Measurements from ENCODE around the gene PPARG. TPM values are rescaled to one million over a fixed set of nuclear protein-coding genes. Genes with fewer than 3 reads are reported as not detected.

PPARG gene
- total and polyA plus RNA-seq, 10 of the 15 experiments (the other 5 are each of a cell fraction or from before 2014, with no cell fraction given) = 0.06 to 0.86 (median 0.12) TPM; not detected in 5

- SMC1A ChIA-PET (ENCODE audit: uncharacterized antibody, unreplicated experiment) = interaction anchor here (1.5 kb wide), 1 partner anchor 10 kb away, joined by 5 read pairs; no protein-coding TSS in a partner anchor
- Histone ChIP-seq H3K79me2 (ENCODE audit: control insufficient read depth, insufficient read depth, low read length) (no peaks in the 10 kb centered on the region), H3K4me1 (ENCODE audit: control insufficient read depth, insufficient read depth, low read length) (no peaks in the 10 kb centered on the region), H3K27me3 (replicated peaks in 1 of 2; ENCODE audit: control insufficient read depth in 2 of 2, insufficient read depth in 2 of 2, low read length in 1 of 2) (no peaks in the 10 kb centered on the region; a peak in 1 of 4 replicates), H2AFZ (ENCODE audit: control insufficient read depth, low read depth, low read length) (no peak overlapping the region), H3K4me2 (ENCODE audit: control insufficient read depth, insufficient read depth) (no peak overlapping the region), H3K9ac (ENCODE audit: control insufficient read depth, insufficient read depth, low read length) (no peak overlapping the region), H3K9me3 (replicated peaks; ENCODE audit: control insufficient read depth, insufficient read depth, low read length) (no peaks in the 10 kb centered on the region), H3K36me3 (ENCODE audit: control insufficient read depth in 2 of 2, insufficient read depth in 2 of 2, low read length in 1 of 2) (no peaks in the 10 kb centered on the region), H3K27ac (ENCODE audit: control insufficient read depth, insufficient read depth) (no peak overlapping the region), H3K4me3 (no peak overlapping the region), H4K20me1 (ENCODE audit: control insufficient read depth, insufficient read depth) (no peaks in the 10 kb centered on the region)
- CTCF ChIA-PET = interaction anchor here (1.2 to 1.3 kb wide), 2 partner anchors 13 to 140 kb away, joined by 3 read pairs; no protein-coding TSS in a partner anchor
- 54% methylated on average over 5 of the region's 5 CpGs for WGBS (ENCODE audit: insufficient coverage, insufficient replicate concordance, low lambda C conversion rate, missing lambda C conversion rate)
- intact Hi-C loops (cut with micrococcal nuclease; ENCODE audit: unreplicated experiment) (no loop called here), in situ Hi-C loops (cut with MboI) (no loop called here)
- no peak for ATAC-seq
- POLR2A ChIA-PET = no interaction called here
- no peak for DNase-seq (ENCODE audit: low read depth, low spot score)
- RAD21 ChIA-PET (ENCODE audit: unreplicated experiment) = no interaction called here
- peak; percentile 41 for FAIRE-seq
- no TSS peak for BruUV-seq (replicated peaks)
- TF ChIP-seq HSF1 (IDR thresholded peaks at IDR 0.05; ENCODE audit: low read depth, low read length) (no peak), NR2C1 (IDR thresholded peaks at IDR 0.05) (no peak), IRF4 (IDR thresholded peaks at IDR 0.05; ENCODE audit: low read depth, low read length) (no peak), ESRRA (IDR thresholded peaks at IDR 0.05; ENCODE audit: low read length) (no peak), ATF2 (IDR thresholded peaks at IDR 0.05; ENCODE audit: low read length) (no peak), RAD21 (IDR thresholded peaks at IDR 0.05; ENCODE audit: insufficient read depth, low read depth, low read length) (no peak), PAX8 (IDR thresholded peaks at IDR 0.05) (no peak), ZBTB11 (CRISPR knock-in tag; IDR thresholded peaks at IDR 0.05) (no peak), MAX (IDR thresholded peaks at IDR 0.05; ENCODE audit: low read depth, low read length) (no peak), SREBF2 (IDR thresholded peaks at IDR 0.05; ENCODE audit: low read length) (no peak), CBX3 (IDR thresholded peaks at IDR 0.05; ENCODE audit: borderline replicate concordance, low read depth) (no peak), TARDBP (IDR thresholded peaks at IDR 0.05; ENCODE audit: borderline replicate concordance) (no peak), SREBF1 (IDR thresholded peaks at IDR 0.05; ENCODE audit: low read length) (no peak), BCLAF1 (IDR thresholded peaks at IDR 0.05) (no peak), STAT3 (IDR thresholded peaks at IDR 0.05; ENCODE audit: low read depth, low read length) (no peak)
These were observed 51.0 kb downstream of the PPARG start for GRCh38 chr3:12339701-12340480.
